ENCODE measurements around the gene MTM1. TPM values are rescaled to one million over a fixed set of nuclear protein-coding genes. Genes with fewer than 3 reads are reported as not detected.

Gene MTM1
- total and polyA plus RNA-seq, 12 donors: 2.4 to 14.0 (median 10.2) TPM

- H3K4me1 ChIP-seq: no peaks in the 10 kb centered on the region
- DNase-seq (no peak), ATAC-seq (no peak)
- no peaks in the 10 kb centered on the region for H3K27me3 ChIP-seq
- no peak for TF ChIP-seq CTCF (IDR thresholded peaks at IDR 0.05)
- peaks cover 0 to 31% (median 0%) of the 10 kb centered on the region in 9 donors for H3K36me3 ChIP-seq
- intact Hi-C loops (cut with DNase I): no loop called here
- no peak overlapping the region for H3K4me3 ChIP-seq
- no peak overlapping the region for H3K27ac ChIP-seq
- no peaks in the 10 kb centered on the region for H3K9me3 ChIP-seq
- WGBS, 2 donors: 95% methylated on average over 3 of the region's 3 CpGs
These were observed 67.5 kb downstream of the MTM1 start for GRCh38 chrX:150635952-150636351.

- intact Hi-C loops (cut with DNase I): no loop called here
- DNase-seq: no peak
- Histone ChIP-seq H3K36me3 (peaks cover 0 to 79% (median 0%) of the 10 kb centered on the region in 9 donors), H3K4me3 (no peak overlapping the region), H3K27ac (no peak overlapping the region), H3K9me3 (no peaks in the 10 kb centered on the region), H3K27me3 (no peaks in the 10 kb centered on the region), H3K4me1 (no peaks in the 10 kb centered on the region)
- WGBS, 2 donors: 97 to 98% methylated on average over 3 of the region's 3 CpGs
- TF ChIP-seq CTCF (IDR thresholded peaks at IDR 0.05): no peak
- ATAC-seq: no peak
These were observed 74.0 kb downstream of the MTM1 start for GRCh38 chrX:150642423-150642822.

GRCh38 chrX:150643271-150643670 lies 74.8 kb downstream of the MTM1 start:
- Histone ChIP-seq H3K4me3 (no peak overlapping the region), H3K36me3 (peaks cover 0 to 81% (median 0%) of the 10 kb centered on the region in 9 donors), H3K27me3 (no peaks in the 10 kb centered on the region), H3K4me1 (no peaks in the 10 kb centered on the region), H3K27ac (no peak overlapping the region), H3K9me3 (no peaks in the 10 kb centered on the region)
- ATAC-seq (no peak), DNase-seq (no peak)
- intact Hi-C loops (cut with DNase I): no loop called here
- 46 to 64% methylated on average over 1 of the region's 1 CpG for WGBS, 2 donors
- peak in 1 of 9 donors; percentile 9 for TF ChIP-seq CTCF (IDR thresholded peaks at IDR 0.05)

GRCh38 chrX:150643958-150644357 lies 75.5 kb downstream of the MTM1 start:
- Histone ChIP-seq H3K36me3 (peaks cover 0 to 77% (median 0%) of the 10 kb centered on the region in 9 donors), H3K4me1 (no peaks in the 10 kb centered on the region), H3K27me3 (no peaks in the 10 kb centered on the region), H3K9me3 (no peaks in the 10 kb centered on the region), H3K27ac (no peak overlapping the region), H3K4me3 (no peak overlapping the region)
- DNase-seq (no peak), ATAC-seq (no peak)
- intact Hi-C loops (cut with DNase I): no loop called here
- no peak for TF ChIP-seq CTCF (IDR thresholded peaks at IDR 0.05)
- 92 to 93% methylated on average over 2 of the region's 2 CpGs for WGBS, 2 donors
